Measurements from ENCODE around the gene FYN.

Gene FYN

DNA sequence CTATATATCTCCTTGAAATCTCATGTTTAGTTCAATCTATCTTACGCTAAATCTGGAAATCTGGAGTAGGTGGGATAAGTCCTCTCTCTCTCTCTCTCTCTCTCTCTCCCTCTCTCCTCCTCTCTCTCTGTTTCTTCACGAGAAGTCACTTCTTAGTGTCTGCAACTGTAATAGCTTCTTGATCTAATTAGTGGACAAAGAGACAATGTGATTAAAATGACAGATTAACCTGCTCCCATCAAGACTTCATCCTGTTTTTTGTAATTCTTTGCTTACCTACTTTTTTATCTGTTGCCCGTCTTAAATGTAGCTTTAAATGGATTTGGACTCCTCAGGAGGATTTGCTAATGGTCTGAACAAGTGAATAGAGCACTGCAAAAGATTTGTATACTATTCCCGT lies 2.5 kb upstream of the FYN start:
- Histone ChIP-seq H3K36me3 (peaks cover 2% of the 10 kb centered on the region; the same call in 1 of the 2 replicates), H3K9me3 (ENCODE audit: severe bottlenecking) (no peaks in the 10 kb centered on the region), H3K27ac (no peak overlapping the region), H3K4me3 (ENCODE audit: low read depth, low read length) (no peak overlapping the region), H3K27me3 (ENCODE audit: insufficient read depth, low read depth, severe bottlenecking) (no peaks in the 10 kb centered on the region)
- TF ChIP-seq, protein P1, sequence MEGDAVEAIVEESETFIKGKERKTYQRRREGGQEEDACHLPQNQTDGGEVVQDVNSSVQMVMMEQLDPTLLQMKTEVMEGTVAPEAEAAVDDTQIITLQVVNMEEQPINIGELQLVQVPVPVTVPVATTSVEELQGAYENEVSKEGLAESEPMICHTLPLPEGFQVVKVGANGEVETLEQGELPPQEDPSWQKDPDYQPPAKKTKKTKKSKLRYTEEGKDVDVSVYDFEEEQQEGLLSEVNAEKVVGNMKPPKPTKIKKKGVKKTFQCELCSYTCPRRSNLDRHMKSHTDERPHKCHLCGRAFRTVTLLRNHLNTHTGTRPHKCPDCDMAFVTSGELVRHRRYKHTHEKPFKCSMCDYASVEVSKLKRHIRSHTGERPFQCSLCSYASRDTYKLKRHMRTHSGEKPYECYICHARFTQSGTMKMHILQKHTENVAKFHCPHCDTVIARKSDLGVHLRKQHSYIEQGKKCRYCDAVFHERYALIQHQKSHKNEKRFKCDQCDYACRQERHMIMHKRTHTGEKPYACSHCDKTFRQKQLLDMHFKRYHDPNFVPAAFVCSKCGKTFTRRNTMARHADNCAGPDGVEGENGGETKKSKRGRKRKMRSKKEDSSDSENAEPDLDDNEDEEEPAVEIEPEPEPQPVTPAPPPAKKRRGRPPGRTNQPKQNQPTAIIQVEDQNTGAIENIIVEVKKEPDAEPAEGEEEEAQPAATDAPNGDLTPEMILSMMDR (IDR thresholded peaks at IDR 0.05; ENCODE audit: low read depth, low read length), result no peak
- no peak for DNase-seq

DNA sequence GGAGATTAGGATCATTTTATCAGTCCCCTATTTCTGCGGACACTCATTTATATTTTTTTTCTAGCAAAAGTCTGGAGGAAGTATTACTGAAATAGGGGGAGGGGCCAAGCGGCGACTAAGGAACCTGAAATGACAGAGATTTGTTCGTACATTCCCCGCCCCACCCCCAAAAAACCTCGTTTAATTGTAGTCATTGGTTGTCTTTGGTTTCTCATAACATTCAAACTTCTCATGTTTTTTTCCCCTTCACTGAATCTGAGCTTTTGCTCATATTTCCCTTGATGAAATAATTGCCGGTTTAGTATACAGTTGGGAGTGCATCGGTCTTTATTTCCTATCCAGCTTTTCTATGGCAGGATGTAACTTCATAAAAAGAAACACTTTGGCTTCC lies 768 bp upstream of the FYN start:
- Histone ChIP-seq H3K27me3 (ENCODE audit: insufficient read depth, low read depth, severe bottlenecking) (no peaks in the 10 kb centered on the region), H3K4me3 (ENCODE audit: low read depth, low read length) (peak overlapping the region; percentile 89), H3K27ac (peak overlapping the region; percentile 55), H3K9me3 (ENCODE audit: severe bottlenecking) (no peaks in the 10 kb centered on the region), H3K36me3 (peaks cover 2% of the 10 kb centered on the region; the same call in 1 of the 2 replicates)
- DNase-seq, result no peak
- TF ChIP-seq, protein P1 (IDR thresholded peaks at IDR 0.05; ENCODE audit: low read depth, low read length), result no peak

DNA sequence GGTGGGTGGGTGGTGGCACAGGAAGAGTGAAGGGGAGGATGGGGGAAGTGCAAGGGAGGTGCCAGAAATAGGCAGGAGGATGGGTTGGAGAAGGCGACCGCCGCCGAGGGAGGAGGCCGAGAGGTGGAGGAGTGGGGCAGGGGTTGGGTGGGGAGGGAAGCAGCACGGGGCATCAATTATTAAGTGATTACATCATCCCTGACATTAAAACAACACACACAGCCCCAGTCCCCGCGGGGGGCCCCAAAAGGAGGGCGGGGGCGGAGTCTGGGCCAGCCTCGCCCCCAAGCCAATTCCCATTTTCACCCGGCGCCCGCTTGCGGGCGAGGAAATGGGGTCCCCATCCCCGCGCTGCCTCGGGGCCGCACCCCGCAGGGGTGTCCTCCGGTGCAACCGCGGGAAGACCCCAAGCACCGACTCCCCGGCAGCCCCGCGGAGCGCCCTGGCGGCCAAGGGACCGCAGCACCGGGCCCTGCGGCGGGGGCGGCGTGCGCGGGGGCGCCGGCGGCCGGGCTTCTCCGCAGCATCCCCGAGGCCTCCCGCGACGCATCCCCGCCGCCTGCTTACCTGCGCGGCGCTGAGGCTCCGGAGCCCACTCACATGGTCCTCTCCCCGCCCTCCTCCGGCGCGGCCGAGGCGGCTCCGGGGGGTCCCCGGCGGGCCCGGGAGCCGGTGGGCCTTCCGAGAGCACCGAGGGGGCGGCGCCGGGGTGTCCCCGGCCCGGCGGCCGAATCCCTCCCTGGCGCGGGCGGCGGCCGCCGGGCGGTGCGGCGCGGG lies 663 bp downstream of the FYN start:
- peak; percentile 27 for DNase-seq
- Histone ChIP-seq H3K27me3 (ENCODE audit: insufficient read depth, low read depth, severe bottlenecking) (no peaks in the 10 kb centered on the region), H3K9me3 (ENCODE audit: severe bottlenecking) (no peaks in the 10 kb centered on the region), H3K36me3 (peaks cover 2% of the 10 kb centered on the region; the same call in 1 of the 2 replicates), H3K27ac (peak overlapping the region; percentile 66), H3K4me3 (ENCODE audit: low read depth, low read length) (peak overlapping the region; percentile 89)
- TF ChIP-seq, protein P1 (IDR thresholded peaks at IDR 0.05; ENCODE audit: low read depth, low read length), result no peak

DNA sequence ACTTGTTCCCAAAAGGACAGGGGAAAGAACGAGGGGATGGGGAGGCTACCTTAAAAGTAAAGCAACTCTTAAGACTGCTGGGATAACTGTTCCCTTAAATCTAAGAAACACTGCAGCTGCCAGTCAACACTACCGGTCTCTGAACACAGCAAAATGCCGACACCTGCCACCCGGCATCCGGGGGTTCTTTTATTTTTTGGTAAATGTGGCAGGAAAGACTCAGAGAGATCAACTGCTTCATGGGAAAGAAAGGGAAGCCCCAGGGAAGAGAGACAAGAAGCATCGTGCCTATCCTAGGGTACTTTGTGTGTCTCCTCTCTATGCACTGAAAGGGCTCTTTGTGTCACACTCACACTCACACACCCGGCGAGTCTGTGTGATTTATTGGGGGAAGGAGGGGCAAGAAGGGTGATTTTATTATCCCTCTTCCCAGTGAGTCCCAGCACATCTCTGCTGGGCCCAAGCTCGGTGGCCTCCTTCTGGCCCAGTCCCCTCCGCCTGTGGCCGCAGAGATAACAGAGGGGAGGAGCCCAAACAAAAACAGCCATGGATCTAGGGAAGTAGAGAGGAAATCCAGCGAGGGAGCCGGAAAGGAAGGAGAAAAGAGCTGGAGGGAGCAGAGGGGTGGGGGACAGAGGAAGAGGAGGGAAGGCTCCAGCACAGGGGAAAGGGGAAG lies 1.4 kb downstream of the FYN start:
- Histone ChIP-seq H3K27me3 (ENCODE audit: insufficient read depth, low read depth, severe bottlenecking) (no peaks in the 10 kb centered on the region), H3K9me3 (ENCODE audit: severe bottlenecking) (no peaks in the 10 kb centered on the region), H3K4me3 (ENCODE audit: low read depth, low read length) (peak overlapping the region; percentile 89), H3K36me3 (peaks cover 2% of the 10 kb centered on the region; the same call in 1 of the 2 replicates), H3K27ac (no peak overlapping the region)
- peak; percentile 36 for DNase-seq
- TF ChIP-seq, protein P1 (IDR thresholded peaks at IDR 0.05; ENCODE audit: low read depth, low read length), result no peak

DNA sequence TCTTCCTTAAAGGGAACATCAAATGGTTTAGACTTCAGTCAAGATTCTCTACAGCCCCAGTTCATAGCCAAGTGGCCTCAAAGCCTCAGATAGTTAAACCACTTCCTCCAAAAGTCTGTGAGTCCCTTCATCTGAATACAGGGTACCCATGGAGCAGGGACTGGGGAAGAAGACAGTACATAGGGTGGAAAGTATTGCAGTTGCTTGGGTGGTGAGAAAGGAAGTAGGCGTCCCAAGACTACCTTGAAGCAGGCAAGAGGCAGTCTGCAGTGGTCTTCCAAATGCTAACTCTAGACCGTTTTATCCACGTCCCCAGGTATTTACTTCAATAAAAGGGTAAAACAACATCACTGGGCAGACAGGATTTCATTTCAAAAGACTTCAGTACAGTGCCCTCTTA lies 2.0 kb downstream of the FYN start:
- Histone ChIP-seq H3K27me3 (ENCODE audit: insufficient read depth, low read depth, severe bottlenecking) (no peaks in the 10 kb centered on the region), H3K9me3 (ENCODE audit: severe bottlenecking) (no peaks in the 10 kb centered on the region), H3K4me3 (ENCODE audit: low read depth, low read length) (no peak overlapping the region), H3K36me3 (peaks cover 2% of the 10 kb centered on the region; the same call in 1 of the 2 replicates), H3K27ac (no peak overlapping the region)
- TF ChIP-seq, protein P1 (IDR thresholded peaks at IDR 0.05; ENCODE audit: low read depth, low read length), result no peak
- DNase-seq, result no peak
